Measurements from ENCODE around the gene PCNP.
A peak's percentile ranks its signal among the peaks of the same experiment; 100 is the strongest.

The PCNP gene

GRCh38 chr3:101571028-101571895, 2.7 kb upstream of the PCNP start:
- H4K20me1 ChIP-seq (ENCODE audit: insufficient read depth, low read length) = peaks cover 18% of the 10 kb centered on the region; the same call in 1 of the 2 replicates
- TF ChIP-seq EZH2 (IDR thresholded peaks at IDR 0.05; ENCODE audit: borderline replicate concordance, low read depth, low read length, severe bottlenecking) (no peak), CTCF (IDR thresholded peaks at IDR 0.05; ENCODE audit: borderline replicate concordance, extremely low read depth, low read length, poor library complexity, severe bottlenecking) (no peak)
- H3K79me2 ChIP-seq (ENCODE audit: insufficient read depth, low read length) = peaks cover 32% of the 10 kb centered on the region
- peaks cover 28% of the 10 kb centered on the region for H3K4me1 ChIP-seq (ENCODE audit: insufficient read depth, low read length)
- H2AFZ ChIP-seq (ENCODE audit: low read depth, low read length) = no peak overlapping the region
- ATAC-seq (ENCODE audit: insufficient read depth, low read depth) (no peak), DNase-seq (no peak)
- H3K27me3 ChIP-seq (ENCODE audit: insufficient read depth, low read length, poor library complexity) = no peaks in the 10 kb centered on the region
- H3K9me3 ChIP-seq (ENCODE audit: insufficient read depth, low read length, severe bottlenecking) = no peaks in the 10 kb centered on the region
- peaks cover 12% of the 10 kb centered on the region for H3K36me3 ChIP-seq (ENCODE audit: insufficient read depth, low read length)
- H3K4me2 ChIP-seq (ENCODE audit: insufficient read depth, low read length) = no peak overlapping the region
- H3K4me3 ChIP-seq (ENCODE audit: low read depth in 1 of 2, low read length in 2 of 2) = no peak overlapping the region
- H3K9ac ChIP-seq (ENCODE audit: low read depth, low read length) = no peak overlapping the region
- H3K27ac ChIP-seq (ENCODE audit: low read length) = no peak overlapping the region

DNA sequence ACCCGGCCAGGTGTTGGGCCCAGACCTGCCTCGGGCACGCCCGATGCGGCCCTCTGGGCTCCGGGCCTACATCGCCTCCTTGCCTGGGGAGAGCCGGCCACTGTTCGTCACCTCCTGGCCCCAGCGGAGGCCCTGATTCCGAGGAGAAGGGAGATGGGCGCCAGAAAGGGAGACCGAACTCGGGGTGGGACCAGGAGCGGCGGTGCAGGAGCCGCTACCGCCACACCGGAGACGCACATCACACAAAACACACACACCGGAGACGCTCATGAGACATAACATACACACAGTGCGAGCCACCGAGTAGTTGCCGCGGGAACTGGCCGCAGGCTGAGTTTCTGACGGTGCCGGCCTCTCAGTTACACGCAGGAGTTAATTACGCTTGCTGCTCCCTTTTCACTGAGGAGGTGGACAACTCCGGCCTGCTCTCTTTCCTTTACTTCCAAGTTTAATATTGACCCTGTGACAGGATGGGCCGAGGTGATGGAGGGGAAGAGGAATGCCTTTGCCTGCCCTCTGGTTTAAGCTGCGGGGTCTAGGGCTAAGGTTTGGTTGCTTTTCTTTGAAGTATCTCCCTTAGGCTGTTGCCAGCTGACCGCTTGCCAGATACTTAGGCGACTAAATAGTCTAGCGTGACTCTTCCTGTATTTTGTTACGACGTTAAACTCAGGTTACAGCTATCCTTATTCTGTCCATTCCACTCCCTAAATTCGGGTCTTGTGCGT, 570 bp downstream of the PCNP start:
- no peaks in the 10 kb centered on the region for H3K27me3 ChIP-seq (ENCODE audit: insufficient read depth, low read length, poor library complexity)
- H3K4me2 ChIP-seq (ENCODE audit: insufficient read depth, low read length) = peak overlapping the region; percentile 91
- DNase-seq = peak; percentile 55
- peaks cover 57% of the 10 kb centered on the region for H3K4me1 ChIP-seq (ENCODE audit: insufficient read depth, low read length)
- H4K20me1 ChIP-seq (ENCODE audit: insufficient read depth, low read length) = peaks cover 32% of the 10 kb centered on the region; the same call in 1 of the 2 replicates
- H3K27ac ChIP-seq (ENCODE audit: low read length) = peak overlapping the region; percentile 95
- no peaks in the 10 kb centered on the region for H3K9me3 ChIP-seq (ENCODE audit: insufficient read depth, low read length, severe bottlenecking)
- H2AFZ ChIP-seq (ENCODE audit: low read depth, low read length) = peak overlapping the region; percentile 90
- ATAC-seq (ENCODE audit: insufficient read depth, low read depth) = peak; percentile 61
- peaks cover 21% of the 10 kb centered on the region for H3K36me3 ChIP-seq (ENCODE audit: insufficient read depth, low read length)
- H3K4me3 ChIP-seq (ENCODE audit: low read depth in 1 of 2, low read length in 2 of 2) = peak overlapping the region; percentile 77 to 93
- H3K79me2 ChIP-seq (ENCODE audit: insufficient read depth, low read length) = peaks cover 64% of the 10 kb centered on the region
- TF ChIP-seq EZH2 (IDR thresholded peaks at IDR 0.05; ENCODE audit: borderline replicate concordance, low read depth, low read length, severe bottlenecking) (no peak), CTCF (IDR thresholded peaks at IDR 0.05; ENCODE audit: borderline replicate concordance, extremely low read depth, low read length, poor library complexity, severe bottlenecking) (no peak)
- peak overlapping the region; percentile 86 for H3K9ac ChIP-seq (ENCODE audit: low read depth, low read length)

- ATAC-seq (ENCODE audit: insufficient read depth, low read depth) (no peak), DNase-seq (no peak)
- Histone ChIP-seq H3K36me3 (ENCODE audit: insufficient read depth, low read length) (peaks cover 34% of the 10 kb centered on the region), H4K20me1 (ENCODE audit: insufficient read depth, low read length) (peaks cover 37% of the 10 kb centered on the region; the same call in 1 of the 2 replicates), H3K9me3 (ENCODE audit: insufficient read depth, low read length, severe bottlenecking) (no peaks in the 10 kb centered on the region), H3K27ac (ENCODE audit: low read length) (no peak overlapping the region), H3K27me3 (ENCODE audit: insufficient read depth, low read length, poor library complexity) (no peaks in the 10 kb centered on the region), H3K9ac (ENCODE audit: low read depth, low read length) (no peak overlapping the region), H3K4me3 (ENCODE audit: low read depth in 1 of 2, low read length in 2 of 2) (no peak overlapping the region), H2AFZ (ENCODE audit: low read depth, low read length) (no peak overlapping the region), H3K4me2 (ENCODE audit: insufficient read depth, low read length) (peak overlapping the region; percentile 42; the same call in 1 of the 2 replicates), H3K4me1 (ENCODE audit: insufficient read depth, low read length) (peaks cover 58% of the 10 kb centered on the region), H3K79me2 (ENCODE audit: insufficient read depth, low read length) (peaks cover 90% of the 10 kb centered on the region)
- TF ChIP-seq EZH2 (IDR thresholded peaks at IDR 0.05; ENCODE audit: borderline replicate concordance, low read depth, low read length, severe bottlenecking) (no peak), CTCF (IDR thresholded peaks at IDR 0.05; ENCODE audit: borderline replicate concordance, extremely low read depth, low read length, poor library complexity, severe bottlenecking) (no peak)
Observed at GRCh38 chr3:101577286-101577685, 3.3 kb downstream of the PCNP start.

All from DND-41 (cell line).